H9 (cell line): ENCODE data around the gene DCDC2. TPM values are rescaled to one million over a fixed set of nuclear protein-coding genes. Genes with fewer than 3 reads are reported as not detected.

Experiments
- DNase-seq: peaks from one replicate; pipeline ENCODE4 v3.0.0-alpha.2; 2017
- H2AFZ ChIP-seq: one replicate; pipeline ENCODE4 v1.6.1; 2013; ENCODE audit warnings: mild to moderate bottlenecking, low read length, control low read depth, moderate library complexity
- H2AK5ac ChIP-seq: 2 replicates; pipeline ENCODE4 v1.6.1; 2013; ENCODE audit warnings: low read length, control low read depth, mixed read lengths; ENCODE audit not compliant: insufficient read length
- H2BK120ac ChIP-seq: one replicate; pipeline ENCODE4 v1.6.1; 2013; ENCODE audit warnings: low read depth, mild to moderate bottlenecking, low read length, control low read depth, inconsistent platforms; ENCODE audit not compliant: poor library complexity, severe bottlenecking
- H2BK12ac ChIP-seq: 2 replicates; pipeline ENCODE4 v1.6.1; 2013; ENCODE audit warnings: low read length, control low read depth, mixed read lengths, low read depth; ENCODE audit not compliant: insufficient read length
- H2BK15ac ChIP-seq: 2 replicates; pipeline ENCODE4 v1.6.1; 2013; ENCODE audit warnings: low read depth, low read length, control low read depth
- H2BK20ac ChIP-seq: one replicate; pipeline ENCODE4 v1.6.1; 2013; ENCODE audit warnings: low read depth, mild to moderate bottlenecking, low read length, control low read depth, inconsistent platforms; ENCODE audit not compliant: poor library complexity, severe bottlenecking
- H2BK5ac ChIP-seq: 2 replicates; pipeline ENCODE4 v1.6.1; 2013; ENCODE audit warnings: low read length, control low read depth, mixed read lengths; ENCODE audit not compliant: insufficient read length
- H3K14ac ChIP-seq: 2 replicates; pipeline ENCODE4 v1.6.1; 2013; ENCODE audit warnings: low read length, control low read depth; ENCODE audit not compliant: insufficient read depth
- H3K18ac ChIP-seq: 2 replicates; pipeline ENCODE4 v1.6.1; 2013; ENCODE audit warnings: low read depth, mild to moderate bottlenecking, mixed read lengths, low read length, control low read depth; ENCODE audit not compliant: insufficient read length
- H3K23ac ChIP-seq: 2 replicates; pipeline ENCODE4 v1.6.1; 2013; ENCODE audit warnings: low read length, control low read depth, mixed read lengths, low read depth; ENCODE audit not compliant: insufficient read length
- H3K23me2 ChIP-seq: 2 replicates; pipeline ENCODE4 v1.6.1; 2013; ENCODE audit warnings: low read depth, mild to moderate bottlenecking, mixed read lengths, low read length, control low read depth; ENCODE audit not compliant: insufficient read length, poor library complexity, severe bottlenecking
- H3K27ac ChIP-seq: 2 replicates; pipeline ENCODE4 v1.5.1; 2013; ENCODE audit warnings: low read length, control low read depth, mixed read lengths, low read depth; ENCODE audit not compliant: insufficient read length
- H3K27me3 ChIP-seq: 2 replicates; pipeline ENCODE4 v1.6.1; 2013; ENCODE audit warnings: low read length, control low read depth, inconsistent platforms; ENCODE audit not compliant: insufficient read depth
- H3K4ac ChIP-seq: 2 replicates; pipeline ENCODE4 v1.6.1; 2013; ENCODE audit warnings: low read depth, mild to moderate bottlenecking, control low read depth, inconsistent platforms, low read length, moderate library complexity
- H3K4me1 ChIP-seq: 2 replicates; pipeline ENCODE4 v1.6.1; 2013; ENCODE audit warnings: low read length, control low read depth, inconsistent platforms; ENCODE audit not compliant: insufficient read depth
- H3K4me2 ChIP-seq: 2 replicates; pipeline ENCODE4 v1.6.1; 2013; ENCODE audit warnings: low read length, control low read depth, mixed read lengths; ENCODE audit not compliant: insufficient read length, insufficient read depth
- H3K56ac ChIP-seq: 2 replicates; pipeline ENCODE4 v1.6.1; 2013; ENCODE audit warnings: low read depth, mild to moderate bottlenecking, mixed read lengths, low read length, control low read depth; ENCODE audit not compliant: insufficient read length
- H3K79me1 ChIP-seq: 2 replicates; pipeline ENCODE4 v1.6.1; 2013; ENCODE audit warnings: low read depth, mild to moderate bottlenecking, moderate library complexity, low read length, control low read depth, inconsistent platforms; ENCODE audit not compliant: insufficient read depth, poor library complexity, severe bottlenecking
- H3K79me2 ChIP-seq: 2 replicates; pipeline ENCODE4 v1.6.1; 2013; ENCODE audit warnings: low read length, control low read depth, inconsistent platforms; ENCODE audit not compliant: insufficient read depth
- H3K9ac ChIP-seq: 2 replicates; pipeline ENCODE4 v1.6.1; 2013; ENCODE audit warnings: low read length, control low read depth, mixed read lengths; ENCODE audit not compliant: insufficient read length; ENCODE audit errors: extremely low read depth
- H3K9me3 ChIP-seq: one replicate; pipeline ENCODE4 v1.6.1; 2013; ENCODE audit warnings: low read depth, low read length, inconsistent platforms; ENCODE audit not compliant: control insufficient read depth
- H3T11ph ChIP-seq: one replicate; pipeline ENCODE4 v1.6.1; 2013; ENCODE audit warnings: mild to moderate bottlenecking, low read length, control low read depth, inconsistent platforms
- H4K20me1 ChIP-seq: one replicate; pipeline ENCODE4 v1.6.1; 2013; ENCODE audit not compliant: control insufficient read depth, insufficient read length, insufficient read depth
- H4K5ac ChIP-seq: 2 replicates; pipeline ENCODE4 v1.6.1; 2013; ENCODE audit warnings: low read depth, mild to moderate bottlenecking, mixed read lengths, low read length, control low read depth; ENCODE audit not compliant: insufficient read length
- H4K8ac ChIP-seq: replicated peaks from 2 replicates; pipeline ENCODE4 v1.6.1; 2013; ENCODE audit warnings: low read length, control low read depth, mixed read lengths, low read depth; ENCODE audit not compliant: insufficient read length
- H4K91ac ChIP-seq: 2 replicates; pipeline ENCODE4 v1.6.1; 2013; ENCODE audit warnings: low read depth, mild to moderate bottlenecking, moderate library complexity, mixed read lengths, low read length, control low read depth; ENCODE audit not compliant: insufficient read length
- H3K27ac Mint-ChIP-seq, 3 experiments: 2 replicates in 2 of 3; 3 replicates in 1 of 3; pipeline ENCODE4 v1.8.0; 2020 to 2021; ENCODE audit warnings: mixed read lengths in 3 of 3, mild to moderate bottlenecking in 1 of 3, moderate library complexity in 1 of 3
- H3K27me3 Mint-ChIP-seq: 2 replicates; pipeline ENCODE4 v1.8.0; 2021; ENCODE audit warnings: low read depth, mild to moderate bottlenecking, moderate library complexity, mixed read lengths
- H3K36me3 Mint-ChIP-seq, 3 experiments: 2 replicates in 2 of 3; 3 replicates in 1 of 3; pipeline ENCODE4 v1.8.0; 2020 to 2021; ENCODE audit warnings: low read depth in 3 of 3, mixed read lengths in 3 of 3; ENCODE audit not compliant: insufficient read depth in 1 of 3
- H3K4me1 Mint-ChIP-seq, 2 experiments: 2 replicates each; pipeline ENCODE4 v1.8.0; 2020; ENCODE audit warnings: mixed read lengths in 2 of 2
- H3K4me3 Mint-ChIP-seq, 2 experiments: 2 replicates in 1 of 2; 3 replicates in 1 of 2; pipeline ENCODE4 v1.8.0; 2020 to 2021; ENCODE audit warnings: mild to moderate bottlenecking in 2 of 2, mixed read lengths in 2 of 2, moderate library complexity in 1 of 2
- H3K9me3 Mint-ChIP-seq, 2 experiments: 2 replicates in 1 of 2; 3 replicates in 1 of 2; pipeline ENCODE4 v1.8.0; 2020; ENCODE audit warnings: mild to moderate bottlenecking in 2 of 2, mixed read lengths in 2 of 2, moderate library complexity in 1 of 2
- WGBS: extraction: QIAGEN DNeasy Blood & Tissue Kit; methylation state at CpG from one replicate; pipeline ENCODE4 v1.1.7; 2013; ENCODE audit warnings: missing lambda C conversion rate, low lambda C conversion rate, mixed read lengths; ENCODE audit not compliant: insufficient read length; ENCODE audit errors: extremely low coverage; 5-methylcytosine and 5-hydroxymethylcytosine counted together
- total RNA-seq: library from RNA; stranded (reverse); gene quantifications from 2 replicates; pipeline ENCODE4 v1.2.1, GENCODE V29; 2021
- TF ChIP-seq, protein P1 (sequence below): fragments of 200-600 bp; sonication (generic); conservative IDR thresholded peaks from 3 replicates; pipeline ENCODE4 v1.8.0; 2021; ENCODE audit warnings: antibody characterized with exemption, mild to moderate bottlenecking

DCDC2 gene
- total RNA-seq, 1 experiment from 2014 or later, result 0.59 TPM

GRCh38 chr6:24382220-24382540 is 24.3 kb upstream of the DCDC2 start:
- H3K18ac ChIP-seq, result no peak overlapping the region
- no peak overlapping the region for H3K9ac ChIP-seq
- H3K9me3 ChIP-seq, result no peaks in the 10 kb centered on the region
- H3K4me1 Mint-ChIP-seq, result no peaks in the 10 kb centered on the region
- no peak for DNase-seq
- no peak overlapping the region for H2BK15ac ChIP-seq
- H4K20me1 ChIP-seq, result no peaks in the 10 kb centered on the region
- H4K5ac ChIP-seq, result no peak overlapping the region
- H3K14ac ChIP-seq, result no peak overlapping the region
- H4K91ac ChIP-seq, result no peak overlapping the region
- H3K36me3 Mint-ChIP-seq, result no peaks in the 10 kb centered on the region
- TF ChIP-seq, protein P1, sequence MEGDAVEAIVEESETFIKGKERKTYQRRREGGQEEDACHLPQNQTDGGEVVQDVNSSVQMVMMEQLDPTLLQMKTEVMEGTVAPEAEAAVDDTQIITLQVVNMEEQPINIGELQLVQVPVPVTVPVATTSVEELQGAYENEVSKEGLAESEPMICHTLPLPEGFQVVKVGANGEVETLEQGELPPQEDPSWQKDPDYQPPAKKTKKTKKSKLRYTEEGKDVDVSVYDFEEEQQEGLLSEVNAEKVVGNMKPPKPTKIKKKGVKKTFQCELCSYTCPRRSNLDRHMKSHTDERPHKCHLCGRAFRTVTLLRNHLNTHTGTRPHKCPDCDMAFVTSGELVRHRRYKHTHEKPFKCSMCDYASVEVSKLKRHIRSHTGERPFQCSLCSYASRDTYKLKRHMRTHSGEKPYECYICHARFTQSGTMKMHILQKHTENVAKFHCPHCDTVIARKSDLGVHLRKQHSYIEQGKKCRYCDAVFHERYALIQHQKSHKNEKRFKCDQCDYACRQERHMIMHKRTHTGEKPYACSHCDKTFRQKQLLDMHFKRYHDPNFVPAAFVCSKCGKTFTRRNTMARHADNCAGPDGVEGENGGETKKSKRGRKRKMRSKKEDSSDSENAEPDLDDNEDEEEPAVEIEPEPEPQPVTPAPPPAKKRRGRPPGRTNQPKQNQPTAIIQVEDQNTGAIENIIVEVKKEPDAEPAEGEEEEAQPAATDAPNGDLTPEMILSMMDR, result no peak
- no peaks in the 10 kb centered on the region for H3K4me1 ChIP-seq
- H3K23me2 ChIP-seq, result no peaks in the 10 kb centered on the region
- no peaks in the 10 kb centered on the region for H3K79me2 ChIP-seq
- no peak overlapping the region for H2AFZ ChIP-seq
- H3K4me3 Mint-ChIP-seq, result no peak overlapping the region
- no peaks in the 10 kb centered on the region for H3K27me3 ChIP-seq
- no peak overlapping the region for H3T11ph ChIP-seq
- H3K56ac ChIP-seq, result no peak overlapping the region
- H2BK120ac ChIP-seq, result no peak overlapping the region
- H2BK5ac ChIP-seq, result no peak overlapping the region
- no peak overlapping the region for H2BK20ac ChIP-seq
- H3K27me3 Mint-ChIP-seq, result no peaks in the 10 kb centered on the region
- H3K79me1 ChIP-seq, result no peaks in the 10 kb centered on the region
- H4K8ac ChIP-seq, result no peak overlapping the region
- H3K4me2 ChIP-seq, result no peak overlapping the region
- no peak overlapping the region for H3K4ac ChIP-seq
- H2AK5ac ChIP-seq, result no peak overlapping the region
- H3K23ac ChIP-seq, result no peak overlapping the region
- H2BK12ac ChIP-seq, result no peak overlapping the region
- H3K9me3 Mint-ChIP-seq, result no peaks in the 10 kb centered on the region; a peak in 2 of 5 replicates
- no peak overlapping the region for H3K27ac ChIP-seq
- no peak overlapping the region for H3K27ac Mint-ChIP-seq
- WGBS, result no CpG with 5 or more reads among the region's 1 CpG
